Caco-2 (cell line): ENCODE measurements around the gene CDHR5. TPM values are rescaled to one million over a fixed set of nuclear protein-coding genes. Genes with fewer than 3 reads are reported as not detected.
A peak's percentile ranks its signal among the peaks of the same experiment; 100 is the strongest.

Experiments
- BruUV-seq: library from RNA; stranded (reverse); fragments of 400-500 nt; replicated peaks from 2 replicates; lab custom pipeline; 2021; lab: Mats Ljungman, UMichigan
- CTCF ChIA-PET: fragments of 300-600 bp; sonication (Branson Sonifier 250); formaldehyde crosslinking; loops from one replicate; lab custom pipeline; 2022; ENCODE audit warnings: antibody characterized with exemption; lab: Charles Lee
- POLR2A ChIA-PET: fragments of 300-600 bp; sonication (Branson Sonifier 250); formaldehyde crosslinking; loops from one replicate; lab custom pipeline; 2022; ENCODE audit warnings: antibody characterized with exemption; lab: Charles Lee
- DNase-seq, 2 experiments: peaks; one replicate each; pipeline versions ENCODE4 v3.0.0 to v3.0.0-alpha.2; 2020 to 2022
- H3K27me3 ChIP-seq: replicated peaks from 2 replicates; pipeline ENCODE4 v1.6.0; 2011; ENCODE audit warnings: low read length; ENCODE audit not compliant: control insufficient read depth, insufficient read depth
- H3K36me3 ChIP-seq: 2 replicates; pipeline ENCODE4 v1.5.1; 2011; ENCODE audit warnings: low read length; ENCODE audit not compliant: control insufficient read depth, insufficient read depth
- H3K4me1 ChIP-seq: fragments of 250-450 bp; sonication (Bioruptor Pico); 2 replicates; pipeline ENCODE4 v1.5.1; 2020; ENCODE audit warnings: mild to moderate bottlenecking
- H3K4me3 ChIP-seq: 2 replicates; pipeline ENCODE4 v1.5.1; 2011; ENCODE audit warnings: low read depth, mild to moderate bottlenecking, control low read depth, low read length
- H3K9me3 ChIP-seq: fragments of 250-450 bp; sonication (Bioruptor Pico); 2 replicates; pipeline ENCODE4 v1.5.1; 2020; ENCODE audit warnings: mild to moderate bottlenecking, moderate library complexity
- H3K27ac Mint-ChIP-seq: one replicate; pipeline ENCODE4 v1.8.0; 2022; ENCODE audit warnings: mixed read lengths; ENCODE audit not compliant: unreplicated experiment
- H3K27me3 Mint-ChIP-seq: one replicate; pipeline ENCODE4 v1.8.0; 2022; ENCODE audit warnings: mixed read lengths; ENCODE audit not compliant: insufficient read depth, unreplicated experiment
- H3K36me3 Mint-ChIP-seq: one replicate; pipeline ENCODE4 v1.8.0; 2022; ENCODE audit warnings: mild to moderate bottlenecking, mixed read lengths; ENCODE audit not compliant: insufficient read depth, unreplicated experiment
- H3K4me1 Mint-ChIP-seq: one replicate; pipeline ENCODE4 v1.8.0; 2022; ENCODE audit warnings: low read depth, mixed read lengths; ENCODE audit not compliant: unreplicated experiment
- H3K4me3 Mint-ChIP-seq: one replicate; pipeline ENCODE4 v1.8.0; 2022; ENCODE audit warnings: mild to moderate bottlenecking, moderate library complexity, mixed read lengths; ENCODE audit not compliant: unreplicated experiment
- H3K9me3 Mint-ChIP-seq: one replicate; pipeline ENCODE4 v1.8.0; 2022; ENCODE audit warnings: mixed read lengths; ENCODE audit not compliant: unreplicated experiment
- intact Hi-C: fragments of 100-400 bp; cut with micrococcal nuclease; formaldehyde crosslinking; loops from one replicate; pipeline ENCODE4 v1.10.0; 2022; ENCODE audit not compliant: unreplicated experiment
- total RNA-seq: library from RNA; stranded (reverse); gene quantifications from 2 replicates; pipeline ENCODE4 v1.2.3, GENCODE V29; 2022
- TF ChIP-seq, protein P1 (sequence below), 2 experiments: fragments of 200-600 bp in 1 of 2; IDR thresholded peaks; 1 replicate in 1 of 2; 2 replicates in 1 of 2; pipeline versions ENCODE4 v1.5.1 to v1.8.0; 2011 to 2022; ENCODE audit warnings: antibody characterized with exemption in 1 of 2, control low read depth in 1 of 2, inconsistent platforms in 1 of 2, low read depth in 1 of 2, low read length in 1 of 2, mild to moderate bottlenecking in 1 of 2, moderate library complexity in 1 of 2; ENCODE audit not compliant: insufficient read depth in 1 of 2, severe bottlenecking in 1 of 2, unreplicated experiment in 1 of 2

Gene CDHR5
- total RNA-seq, 1 experiment from 2014 or later = 42.0 TPM

GRCh38 chr11:619628-620050 lies 5.1 kb downstream of the CDHR5 start:
- Mint-ChIP-seq H3K27me3 (no peaks in the 10 kb centered on the region), H3K4me1 (no peaks in the 10 kb centered on the region), H3K4me3 (no peak overlapping the region), H3K36me3 (peaks cover 82% of the 10 kb centered on the region), H3K9me3 (no peaks in the 10 kb centered on the region), H3K27ac (no peak overlapping the region)
- Histone ChIP-seq H3K4me1 (peaks cover 23% of the 10 kb centered on the region), H3K9me3 (no peaks in the 10 kb centered on the region), H3K27me3 (no peaks in the 10 kb centered on the region), H3K4me3 (no peak overlapping the region), H3K36me3 (peaks cover 1% of the 10 kb centered on the region)
- ChIA-PET POLR2A (no interaction called here), CTCF (no interaction called here)
- no peak for DNase-seq
- no TSS peak for BruUV-seq
- TF ChIP-seq, protein P1, sequence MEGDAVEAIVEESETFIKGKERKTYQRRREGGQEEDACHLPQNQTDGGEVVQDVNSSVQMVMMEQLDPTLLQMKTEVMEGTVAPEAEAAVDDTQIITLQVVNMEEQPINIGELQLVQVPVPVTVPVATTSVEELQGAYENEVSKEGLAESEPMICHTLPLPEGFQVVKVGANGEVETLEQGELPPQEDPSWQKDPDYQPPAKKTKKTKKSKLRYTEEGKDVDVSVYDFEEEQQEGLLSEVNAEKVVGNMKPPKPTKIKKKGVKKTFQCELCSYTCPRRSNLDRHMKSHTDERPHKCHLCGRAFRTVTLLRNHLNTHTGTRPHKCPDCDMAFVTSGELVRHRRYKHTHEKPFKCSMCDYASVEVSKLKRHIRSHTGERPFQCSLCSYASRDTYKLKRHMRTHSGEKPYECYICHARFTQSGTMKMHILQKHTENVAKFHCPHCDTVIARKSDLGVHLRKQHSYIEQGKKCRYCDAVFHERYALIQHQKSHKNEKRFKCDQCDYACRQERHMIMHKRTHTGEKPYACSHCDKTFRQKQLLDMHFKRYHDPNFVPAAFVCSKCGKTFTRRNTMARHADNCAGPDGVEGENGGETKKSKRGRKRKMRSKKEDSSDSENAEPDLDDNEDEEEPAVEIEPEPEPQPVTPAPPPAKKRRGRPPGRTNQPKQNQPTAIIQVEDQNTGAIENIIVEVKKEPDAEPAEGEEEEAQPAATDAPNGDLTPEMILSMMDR (IDR thresholded peaks at IDR 0.05; ENCODE audit: insufficient read depth in 1 of 2, low read depth in 1 of 2, low read length in 1 of 2, severe bottlenecking in 1 of 2, unreplicated experiment in 1 of 2) = no peak
- intact Hi-C loops = loop anchor here (5.0 kb wide), 1 partner anchor 52 kb away; no protein-coding TSS in a partner anchor

- Histone ChIP-seq H3K36me3 (peaks cover 1% of the 10 kb centered on the region), H3K4me3 (no peak overlapping the region), H3K4me1 (peaks cover 23% of the 10 kb centered on the region), H3K9me3 (no peaks in the 10 kb centered on the region), H3K27me3 (no peaks in the 10 kb centered on the region)
- CTCF ChIA-PET = no interaction called here
- intact Hi-C loops = loop anchor here (5.0 kb wide), 1 partner anchor 52 kb away; no protein-coding TSS in a partner anchor
- TF ChIP-seq, protein P1 (IDR thresholded peaks at IDR 0.05; ENCODE audit: insufficient read depth in 1 of 2, low read depth in 1 of 2, low read length in 1 of 2, severe bottlenecking in 1 of 2, unreplicated experiment in 1 of 2) = no peak
- Mint-ChIP-seq H3K36me3 (peaks cover 83% of the 10 kb centered on the region), H3K27ac (peak overlapping the region; percentile 22), H3K4me3 (no peak overlapping the region), H3K27me3 (no peaks in the 10 kb centered on the region), H3K4me1 (peaks cover 5% of the 10 kb centered on the region), H3K9me3 (no peaks in the 10 kb centered on the region)
- POLR2A ChIA-PET = no interaction called here
- no peak for DNase-seq
- no TSS peak for BruUV-seq
Observed at GRCh38 chr11:618856-619627, 5.7 kb downstream of the CDHR5 start.

- POLR2A ChIA-PET = interaction anchor here (0.6 kb wide), 1 partner anchor 42 kb away, joined by 5 read pairs; no protein-coding TSS in a partner anchor
- intact Hi-C loops = loop anchor here (5.0 kb wide), 1 partner anchor 51 kb away; no protein-coding TSS in a partner anchor
- Mint-ChIP-seq H3K9me3 (no peaks in the 10 kb centered on the region), H3K4me1 (peaks cover 5% of the 10 kb centered on the region), H3K27me3 (no peaks in the 10 kb centered on the region), H3K27ac (peak overlapping the region; percentile 22), H3K4me3 (no peak overlapping the region), H3K36me3 (peaks cover 87% of the 10 kb centered on the region)
- no peaks in the 10 kb centered on the region for H3K27me3 ChIP-seq
- H3K4me3 ChIP-seq = no peak overlapping the region
- no peak for DNase-seq
- CTCF ChIA-PET = no interaction called here
- peaks cover 27% of the 10 kb centered on the region for H3K4me1 ChIP-seq
- no TSS peak for BruUV-seq
- H3K9me3 ChIP-seq = no peaks in the 10 kb centered on the region
- H3K36me3 ChIP-seq = peaks cover 2% of the 10 kb centered on the region
- TF ChIP-seq, protein P1 (IDR thresholded peaks at IDR 0.05; ENCODE audit: insufficient read depth in 1 of 2, low read depth in 1 of 2, low read length in 1 of 2, severe bottlenecking in 1 of 2, unreplicated experiment in 1 of 2) = no peak
Observed at GRCh38 chr11:617912-618682, 6.7 kb downstream of the CDHR5 start.
